Measurements from ENCODE around the gene CCBE1. TPM values are rescaled to one million over a fixed set of nuclear protein-coding genes. Genes with fewer than 3 reads are reported as not detected.

The CCBE1 gene
- total RNA-seq, 2 donors from 2014 or later: 1.6 to 1.8 TPM

DNA sequence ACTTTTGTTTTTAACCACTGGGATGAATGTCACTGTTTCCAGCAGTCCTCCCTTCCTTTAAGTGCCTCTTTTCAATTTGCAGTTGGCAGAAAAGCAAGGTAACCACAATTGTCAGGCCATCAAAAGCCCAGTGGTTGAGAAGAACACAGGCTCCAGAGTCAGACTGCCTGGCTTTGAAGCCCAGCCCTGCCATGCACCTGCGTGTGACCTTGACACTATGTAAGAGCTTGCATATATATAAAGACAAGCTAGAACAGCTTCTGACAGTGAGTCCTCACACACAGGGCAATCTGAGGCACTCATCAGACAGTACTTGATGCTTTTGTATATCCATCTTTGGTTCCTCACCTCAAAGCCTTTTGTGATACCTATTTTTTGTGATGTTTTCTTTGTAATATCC is 11.0 kb downstream of the CCBE1 start:
- no peaks in the 10 kb centered on the region for H3K9me3 ChIP-seq
- TF ChIP-seq, protein P1, sequence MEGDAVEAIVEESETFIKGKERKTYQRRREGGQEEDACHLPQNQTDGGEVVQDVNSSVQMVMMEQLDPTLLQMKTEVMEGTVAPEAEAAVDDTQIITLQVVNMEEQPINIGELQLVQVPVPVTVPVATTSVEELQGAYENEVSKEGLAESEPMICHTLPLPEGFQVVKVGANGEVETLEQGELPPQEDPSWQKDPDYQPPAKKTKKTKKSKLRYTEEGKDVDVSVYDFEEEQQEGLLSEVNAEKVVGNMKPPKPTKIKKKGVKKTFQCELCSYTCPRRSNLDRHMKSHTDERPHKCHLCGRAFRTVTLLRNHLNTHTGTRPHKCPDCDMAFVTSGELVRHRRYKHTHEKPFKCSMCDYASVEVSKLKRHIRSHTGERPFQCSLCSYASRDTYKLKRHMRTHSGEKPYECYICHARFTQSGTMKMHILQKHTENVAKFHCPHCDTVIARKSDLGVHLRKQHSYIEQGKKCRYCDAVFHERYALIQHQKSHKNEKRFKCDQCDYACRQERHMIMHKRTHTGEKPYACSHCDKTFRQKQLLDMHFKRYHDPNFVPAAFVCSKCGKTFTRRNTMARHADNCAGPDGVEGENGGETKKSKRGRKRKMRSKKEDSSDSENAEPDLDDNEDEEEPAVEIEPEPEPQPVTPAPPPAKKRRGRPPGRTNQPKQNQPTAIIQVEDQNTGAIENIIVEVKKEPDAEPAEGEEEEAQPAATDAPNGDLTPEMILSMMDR (IDR thresholded peaks at IDR 0.05): no peak
- DNase-seq (ENCODE audit: low spot score): no peak
- no peaks in the 10 kb centered on the region for H3K36me3 ChIP-seq
- no peak overlapping the region for H3K27ac ChIP-seq
- no peaks in the 10 kb centered on the region for H3K4me1 ChIP-seq (ENCODE audit: control insufficient read depth in 1 of 2, low read depth in 2 of 2)
- no peak for ATAC-seq (ENCODE audit: insufficient number of reproducible peaks, low FRiP score, low read depth)
- H3K27me3 ChIP-seq (replicated peaks; ENCODE audit: insufficient read depth): peaks cover 4% of the 10 kb centered on the region
- H3K4me3 ChIP-seq: no peak overlapping the region

DNA sequence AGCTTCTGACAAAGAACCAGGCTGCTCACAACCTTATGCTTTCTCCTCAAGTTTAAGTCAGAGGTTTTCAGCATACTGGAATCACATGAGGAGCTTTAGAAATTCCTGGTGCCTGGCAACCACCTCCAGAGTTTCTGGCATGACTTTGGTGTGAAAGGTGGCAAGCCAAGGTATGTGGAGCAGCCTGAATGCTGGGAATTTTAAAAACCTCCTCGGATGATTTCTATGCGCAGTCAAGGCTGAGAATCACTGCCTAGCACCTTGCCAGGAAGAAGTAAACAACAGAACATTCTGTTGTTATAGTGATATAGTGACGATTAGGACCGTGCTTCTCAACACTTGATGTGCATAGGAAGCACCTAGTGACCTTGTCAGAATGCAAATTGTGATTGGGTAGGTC is 11.7 kb downstream of the CCBE1 start:
- no peaks in the 10 kb centered on the region for H3K9me3 ChIP-seq
- ATAC-seq (ENCODE audit: insufficient number of reproducible peaks, low FRiP score, low read depth) (no peak), DNase-seq (ENCODE audit: low spot score) (no peak)
- H3K36me3 ChIP-seq: no peaks in the 10 kb centered on the region
- no peak overlapping the region for H3K4me3 ChIP-seq
- H3K4me1 ChIP-seq (ENCODE audit: control insufficient read depth in 1 of 2, low read depth in 2 of 2): no peaks in the 10 kb centered on the region
- no peak overlapping the region for H3K27ac ChIP-seq
- peaks cover 4% of the 10 kb centered on the region for H3K27me3 ChIP-seq (replicated peaks; ENCODE audit: insufficient read depth)
- TF ChIP-seq, protein P1 (IDR thresholded peaks at IDR 0.05): no peak

DNA sequence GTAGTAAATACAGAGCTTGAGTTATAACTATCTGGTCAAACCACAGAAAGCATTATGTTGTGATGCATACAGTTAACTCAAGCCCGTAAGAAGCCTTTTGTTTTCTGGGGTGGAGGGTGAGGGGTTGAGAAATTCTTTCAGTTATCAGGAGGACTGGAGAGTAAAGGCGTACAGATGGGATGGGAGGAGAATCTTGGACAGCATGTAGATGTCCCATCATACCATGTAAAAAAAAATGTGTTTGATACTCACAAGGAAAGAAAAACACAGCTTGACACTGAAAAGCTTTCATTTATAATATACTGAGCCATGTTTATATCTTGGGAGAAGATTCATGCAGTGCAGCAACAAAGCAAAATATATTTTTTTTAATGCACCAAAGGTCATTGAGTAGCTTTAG is 12.4 kb downstream of the CCBE1 start:
- no peaks in the 10 kb centered on the region for H3K36me3 ChIP-seq
- peaks cover 4% of the 10 kb centered on the region for H3K27me3 ChIP-seq (replicated peaks; ENCODE audit: insufficient read depth)
- no peak overlapping the region for H3K4me3 ChIP-seq
- H3K9me3 ChIP-seq: no peaks in the 10 kb centered on the region
- no peak overlapping the region for H3K27ac ChIP-seq
- no peaks in the 10 kb centered on the region for H3K4me1 ChIP-seq (ENCODE audit: control insufficient read depth in 1 of 2, low read depth in 2 of 2)
- no peak for ATAC-seq (ENCODE audit: insufficient number of reproducible peaks, low FRiP score, low read depth)
- TF ChIP-seq, protein P1 (IDR thresholded peaks at IDR 0.05): no peak
- DNase-seq (ENCODE audit: low spot score): no peak

DNA sequence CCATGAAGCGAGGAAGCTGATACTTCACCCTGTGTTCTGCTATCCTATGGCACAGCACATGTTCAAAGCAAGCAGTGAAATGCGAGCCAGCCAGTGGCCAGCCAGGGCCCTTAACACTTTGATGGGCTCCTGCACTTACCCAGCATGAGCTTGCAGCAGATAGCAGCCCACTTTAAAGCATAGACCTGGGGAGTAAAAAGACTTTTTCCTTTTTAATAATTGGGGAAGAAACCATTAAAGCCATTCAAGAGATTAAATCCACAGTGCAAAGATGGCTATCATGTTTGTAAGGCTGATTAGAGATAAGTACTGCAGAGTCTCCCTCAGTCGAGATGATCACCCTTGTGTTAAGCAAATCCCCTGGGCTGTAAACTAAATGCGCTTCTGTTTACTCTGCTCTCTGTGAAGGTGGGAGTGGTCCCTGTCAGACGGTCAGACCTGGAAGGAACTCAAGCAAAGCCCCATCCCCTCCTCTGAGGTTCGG is 15.7 kb downstream of the CCBE1 start:
- H3K9me3 ChIP-seq: no peaks in the 10 kb centered on the region
- ATAC-seq (ENCODE audit: insufficient number of reproducible peaks, low FRiP score, low read depth) (no peak), DNase-seq (ENCODE audit: low spot score) (no peak)
- no peak overlapping the region for H3K4me3 ChIP-seq
- no peaks in the 10 kb centered on the region for H3K4me1 ChIP-seq (ENCODE audit: control insufficient read depth in 1 of 2, low read depth in 2 of 2)
- H3K27me3 ChIP-seq (replicated peaks; ENCODE audit: insufficient read depth): no peaks in the 10 kb centered on the region
- TF ChIP-seq, protein P1 (IDR thresholded peaks at IDR 0.05): no peak
- H3K27ac ChIP-seq: no peak overlapping the region
- no peaks in the 10 kb centered on the region for H3K36me3 ChIP-seq

DNA sequence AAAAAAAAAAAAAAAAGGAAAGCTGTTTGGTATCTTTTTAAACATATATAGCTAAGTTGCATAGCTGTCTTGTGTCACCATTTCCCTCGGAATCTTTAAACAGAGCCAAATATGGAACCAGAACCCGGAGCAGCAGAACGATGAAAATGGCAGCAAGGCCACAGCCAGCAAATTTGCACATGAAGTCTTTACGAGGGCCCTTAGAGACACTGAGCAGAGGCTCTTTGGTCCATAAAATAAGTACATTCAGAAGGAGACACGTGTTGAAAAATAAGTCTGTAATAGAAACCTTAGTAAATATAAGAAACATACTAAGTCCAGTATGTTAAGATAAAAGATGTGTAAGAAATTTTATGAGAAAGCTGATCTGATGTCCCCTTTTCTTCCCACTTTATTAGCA is 16.2 kb downstream of the CCBE1 start:
- ATAC-seq (ENCODE audit: insufficient number of reproducible peaks, low FRiP score, low read depth) (no peak), DNase-seq (ENCODE audit: low spot score) (no peak)
- Histone ChIP-seq H3K4me1 (ENCODE audit: control insufficient read depth in 1 of 2, low read depth in 2 of 2) (no peaks in the 10 kb centered on the region), H3K9me3 (no peaks in the 10 kb centered on the region), H3K27me3 (replicated peaks; ENCODE audit: insufficient read depth) (no peaks in the 10 kb centered on the region), H3K27ac (no peak overlapping the region), H3K36me3 (no peaks in the 10 kb centered on the region), H3K4me3 (no peak overlapping the region)
- TF ChIP-seq, protein P1 (IDR thresholded peaks at IDR 0.05): no peak

Data from thoracic aorta (tissue), 2 donors.